ENCODE results near the gene OR6P1. TPM values are rescaled to one million over a fixed set of nuclear protein-coding genes. Genes with fewer than 3 reads are reported as not detected.

Gene OR6P1
- total RNA-seq, 1 experiment from 2014 or later: not detected

GRCh38 chr1:158577561-158577960 is 7.2 kb upstream of the OR6P1 start:
- Histone ChIP-seq H3K27me3 (ENCODE audit: insufficient read depth, low read length) (no peaks in the 10 kb centered on the region), H2BK20ac (ENCODE audit: low read depth, low read length, poor library complexity, severe bottlenecking) (no peak overlapping the region), H3K79me1 (ENCODE audit: insufficient read depth, low read depth, low read length, poor library complexity, severe bottlenecking) (no peaks in the 10 kb centered on the region), H4K20me1 (ENCODE audit: control insufficient read depth, insufficient read depth, insufficient read length) (no peaks in the 10 kb centered on the region), H3K27ac (ENCODE audit: insufficient read length, low read depth, low read length) (no peak overlapping the region), H3K9ac (ENCODE audit: extremely low read depth, insufficient read length, low read length) (no peak overlapping the region), H2BK120ac (ENCODE audit: low read depth, low read length, poor library complexity, severe bottlenecking) (no peak overlapping the region), H3K79me2 (ENCODE audit: insufficient read depth, low read length) (no peaks in the 10 kb centered on the region), H4K91ac (ENCODE audit: insufficient read length, low read depth, low read length) (no peak overlapping the region), H3K4me2 (ENCODE audit: insufficient read depth, insufficient read length, low read length) (no peak overlapping the region), H3K56ac (ENCODE audit: insufficient read length, low read depth, low read length) (no peak overlapping the region), H3K9me3 (ENCODE audit: control insufficient read depth, low read depth, low read length) (no peaks in the 10 kb centered on the region), H2BK12ac (ENCODE audit: insufficient read length, low read depth, low read length) (no peak overlapping the region), H2AFZ (ENCODE audit: low read length) (no peak overlapping the region), H2BK15ac (ENCODE audit: low read depth, low read length) (no peak overlapping the region), H2AK5ac (ENCODE audit: insufficient read length, low read length) (no peak overlapping the region), H3T11ph (ENCODE audit: low read length) (no peak overlapping the region), H4K5ac (ENCODE audit: insufficient read length, low read depth, low read length) (no peak overlapping the region), H3K23me2 (ENCODE audit: insufficient read length, low read depth, low read length, poor library complexity, severe bottlenecking) (no peaks in the 10 kb centered on the region), H3K14ac (ENCODE audit: insufficient read depth, low read length) (no peak overlapping the region), H4K8ac (replicated peaks; ENCODE audit: insufficient read length, low read depth, low read length) (no peak overlapping the region), H3K23ac (ENCODE audit: insufficient read length, low read depth, low read length) (no peak overlapping the region), H3K4ac (ENCODE audit: low read depth, low read length) (no peak overlapping the region), H2BK5ac (ENCODE audit: insufficient read length, low read length) (no peak overlapping the region), H3K4me1 (ENCODE audit: insufficient read depth, low read length) (no peaks in the 10 kb centered on the region), H3K18ac (ENCODE audit: insufficient read length, low read depth, low read length) (no peak overlapping the region)
- Mint-ChIP-seq H3K9me3 (no peaks in the 10 kb centered on the region), H3K27me3 (ENCODE audit: low read depth) (no peaks in the 10 kb centered on the region; the same call in 1 of the 2 replicates), H3K4me3 (no peak overlapping the region), H3K4me1 (no peaks in the 10 kb centered on the region), H3K36me3 (ENCODE audit: insufficient read depth in 1 of 3, low read depth in 3 of 3) (no peaks in the 10 kb centered on the region), H3K27ac (no peak overlapping the region)
- TF ChIP-seq, protein P1, sequence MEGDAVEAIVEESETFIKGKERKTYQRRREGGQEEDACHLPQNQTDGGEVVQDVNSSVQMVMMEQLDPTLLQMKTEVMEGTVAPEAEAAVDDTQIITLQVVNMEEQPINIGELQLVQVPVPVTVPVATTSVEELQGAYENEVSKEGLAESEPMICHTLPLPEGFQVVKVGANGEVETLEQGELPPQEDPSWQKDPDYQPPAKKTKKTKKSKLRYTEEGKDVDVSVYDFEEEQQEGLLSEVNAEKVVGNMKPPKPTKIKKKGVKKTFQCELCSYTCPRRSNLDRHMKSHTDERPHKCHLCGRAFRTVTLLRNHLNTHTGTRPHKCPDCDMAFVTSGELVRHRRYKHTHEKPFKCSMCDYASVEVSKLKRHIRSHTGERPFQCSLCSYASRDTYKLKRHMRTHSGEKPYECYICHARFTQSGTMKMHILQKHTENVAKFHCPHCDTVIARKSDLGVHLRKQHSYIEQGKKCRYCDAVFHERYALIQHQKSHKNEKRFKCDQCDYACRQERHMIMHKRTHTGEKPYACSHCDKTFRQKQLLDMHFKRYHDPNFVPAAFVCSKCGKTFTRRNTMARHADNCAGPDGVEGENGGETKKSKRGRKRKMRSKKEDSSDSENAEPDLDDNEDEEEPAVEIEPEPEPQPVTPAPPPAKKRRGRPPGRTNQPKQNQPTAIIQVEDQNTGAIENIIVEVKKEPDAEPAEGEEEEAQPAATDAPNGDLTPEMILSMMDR (conservative IDR thresholded peaks at IDR 0.05): no peak
- no peak for DNase-seq
- WGBS (ENCODE audit: extremely low coverage, insufficient read length, low lambda C conversion rate): no CpG with 5 or more reads among the region's 3 CpGs
